Hematopoietic multipotent progenitor cell treated with erythropoietin and hydrocortisone succinate and interleukin-3 and kit ligand, for 4 days (in vitro differentiated cells): ENCODE data around the gene SMIM11.
"Not testable (repeated sequence)": the region's sequence is repeated elsewhere in the genome, so short reads cannot be mapped to it uniquely, and the experiment has no call there.

Experiments used
- DNase-seq: peaks from one replicate; pipeline ENCODE4 v3.0.0-alpha.2; 2015

SMIM11 gene

DNA sequence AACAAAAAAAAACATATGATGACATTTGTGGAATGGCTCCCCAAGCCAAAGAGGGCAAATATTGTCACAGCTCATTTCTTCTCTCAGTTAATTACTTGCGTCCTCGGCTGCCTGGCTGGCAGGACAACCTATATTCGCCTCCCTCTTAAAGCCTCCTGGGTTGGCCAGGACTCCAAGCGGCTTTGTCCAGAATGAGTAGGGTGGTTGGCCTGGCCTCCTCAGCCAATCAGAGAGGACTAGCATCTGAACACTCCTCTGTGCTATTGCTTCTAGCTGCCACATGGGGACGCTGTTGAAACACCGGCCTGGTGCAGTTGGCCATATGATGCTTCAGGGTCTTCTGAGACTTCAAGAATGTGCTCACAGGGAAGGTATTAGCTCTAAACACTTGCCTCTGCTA, 53.1 kb downstream of the SMIM11 start:
- not testable (repeated sequence) for DNase-seq

- not testable (repeated sequence) for DNase-seq
These were observed 54.4 kb downstream of the SMIM11 start for GRCh38 chr21:34429710-34430109.
